NB4 (cell line): ENCODE results near the gene SLC43A3.

Experiments used
- CTCF ChIP-seq: IDR thresholded peaks from one replicate; pipeline ENCODE4 v1.5.1; 2012; ENCODE audit warnings: low read depth, low read length
- POLR2A ChIP-seq: IDR thresholded peaks from 2 replicates; pipeline ENCODE4 v1.6.1; 2011; ENCODE audit warnings: mild to moderate bottlenecking; ENCODE audit not compliant: insufficient read length; ENCODE audit errors: extremely low read depth

DNA sequence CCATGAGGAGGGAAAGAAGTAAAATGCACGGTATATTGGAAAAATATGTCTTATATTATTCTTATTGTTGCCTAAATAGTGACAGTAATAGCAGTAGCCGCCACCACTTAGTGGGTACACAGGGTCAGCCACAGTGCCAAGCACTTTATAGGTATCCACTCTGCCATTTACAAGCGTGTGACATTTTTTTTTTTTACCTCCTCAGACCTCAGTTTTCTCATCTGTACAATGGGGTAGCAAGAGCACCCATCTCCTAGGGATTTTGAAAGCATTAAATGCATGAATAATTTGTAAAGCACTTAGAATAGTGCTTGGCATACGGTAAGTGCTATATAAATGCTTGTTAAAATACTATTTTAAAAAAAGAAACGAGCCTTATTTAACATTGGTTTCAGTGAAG, 42.3 kb upstream of the SLC43A3 start:
- TF ChIP-seq CTCF (no peak), POLR2A (no peak)
